ENCODE measurements around the gene CNTN4.

Gene CNTN4

GRCh38 chr3:2156244-2156847, 57.7 kb downstream of the CNTN4 start:
- H2BK120ac ChIP-seq (ENCODE audit: low read depth, low read length), result no peak overlapping the region
- no peaks in the 10 kb centered on the region for H3K9me3 ChIP-seq (replicated peaks in 1 of 2; ENCODE audit: control insufficient read depth in 2 of 2, insufficient read depth in 1 of 2, low read depth in 1 of 2, low read length in 2 of 2)
- H4K91ac ChIP-seq (ENCODE audit: low read depth, low read length, poor library complexity), result no peak overlapping the region
- peak; percentile 48 for DNase-seq (ENCODE audit: low spot score)
- no peak overlapping the region for H2BK5ac ChIP-seq (ENCODE audit: low read length)
- no peaks in the 10 kb centered on the region for H3K27me3 ChIP-seq (ENCODE audit: control insufficient read depth in 3 of 3, insufficient read depth in 3 of 3, low read depth in 1 of 3, low read length in 3 of 3)
- H3K4me1 ChIP-seq (ENCODE audit: control insufficient read depth in 2 of 2, insufficient read depth in 1 of 2, low read depth in 1 of 2, low read length in 2 of 2), result no peaks in the 10 kb centered on the region
- H3K23ac ChIP-seq (ENCODE audit: low read depth, low read length, poor library complexity), result no peak overlapping the region
- H2AFZ ChIP-seq (ENCODE audit: low read length), result no peak overlapping the region
- H3K4me2 ChIP-seq (ENCODE audit: insufficient read depth, low read length, poor library complexity, severe bottlenecking), result no peak overlapping the region
- H2BK12ac ChIP-seq (ENCODE audit: low read length), result no peak overlapping the region
- no peak overlapping the region for H3K4me3 ChIP-seq (ENCODE audit: low read length in 2 of 2)
- no peak overlapping the region for H3K27ac ChIP-seq (replicated peaks; ENCODE audit: low read length)
- no peak overlapping the region for H2BK15ac ChIP-seq (ENCODE audit: low read length)
- no peaks in the 10 kb centered on the region for H3K36me3 ChIP-seq (replicated peaks in 1 of 2; ENCODE audit: control insufficient read depth in 2 of 2, insufficient read depth in 2 of 2, low read length in 2 of 2)
- no peak overlapping the region for H3K14ac ChIP-seq (ENCODE audit: low read length)
- H3K18ac ChIP-seq (ENCODE audit: low read length), result no peak overlapping the region
- no peaks in the 10 kb centered on the region for H3K79me1 ChIP-seq (ENCODE audit: low read depth, low read length)
- no peak overlapping the region for H2AK5ac ChIP-seq (ENCODE audit: low read depth, low read length)
- H3K9ac ChIP-seq (ENCODE audit: low read depth, low read length, poor library complexity), result no peak overlapping the region
- no CpG with 5 or more reads among the region's 19 CpGs for WGBS, 2 donors (ENCODE audit: extremely low coverage in 2 of 2, insufficient read length in 2 of 2, insufficient replicate concordance in 1 of 2)
- no peak overlapping the region for H4K8ac ChIP-seq (ENCODE audit: low read depth, low read length)
- no peak overlapping the region for H3K4ac ChIP-seq (ENCODE audit: low read length)

- Histone ChIP-seq H2AFZ (ENCODE audit: low read length) (no peak overlapping the region), H3K79me1 (ENCODE audit: low read depth, low read length) (no peaks in the 10 kb centered on the region), H4K91ac (ENCODE audit: low read depth, low read length, poor library complexity) (no peak overlapping the region), H3K36me3 (replicated peaks in 1 of 2; ENCODE audit: control insufficient read depth in 2 of 2, insufficient read depth in 2 of 2, low read length in 2 of 2) (no peaks in the 10 kb centered on the region), H3K4me2 (ENCODE audit: insufficient read depth, low read length, poor library complexity, severe bottlenecking) (no peak overlapping the region), H2BK12ac (ENCODE audit: low read length) (no peak overlapping the region), H4K8ac (ENCODE audit: low read depth, low read length) (no peak overlapping the region), H3K18ac (ENCODE audit: low read length) (no peak overlapping the region), H2BK15ac (ENCODE audit: low read length) (no peak overlapping the region), H3K14ac (ENCODE audit: low read length) (no peak overlapping the region), H3K27ac (replicated peaks; ENCODE audit: low read length) (no peak overlapping the region), H3K4me3 (ENCODE audit: low read length in 2 of 2) (no peak overlapping the region), H3K23ac (ENCODE audit: low read depth, low read length, poor library complexity) (no peak overlapping the region), H3K4ac (ENCODE audit: low read length) (no peak overlapping the region), H3K4me1 (ENCODE audit: control insufficient read depth in 2 of 2, insufficient read depth in 1 of 2, low read depth in 1 of 2, low read length in 2 of 2) (no peaks in the 10 kb centered on the region), H2AK5ac (ENCODE audit: low read depth, low read length) (no peak overlapping the region), H2BK5ac (ENCODE audit: low read length) (no peak overlapping the region), H3K27me3 (ENCODE audit: control insufficient read depth in 3 of 3, insufficient read depth in 3 of 3, low read depth in 1 of 3, low read length in 3 of 3) (no peaks in the 10 kb centered on the region), H3K9ac (ENCODE audit: low read depth, low read length, poor library complexity) (no peak overlapping the region), H2BK120ac (ENCODE audit: low read depth, low read length) (no peak overlapping the region), H3K9me3 (replicated peaks in 1 of 2; ENCODE audit: control insufficient read depth in 2 of 2, insufficient read depth in 1 of 2, low read depth in 1 of 2, low read length in 2 of 2) (no peaks in the 10 kb centered on the region)
- WGBS, 2 donors (ENCODE audit: extremely low coverage in 2 of 2, insufficient read length in 2 of 2, insufficient replicate concordance in 1 of 2), result no CpG with 5 or more reads among the region's 3 CpGs
- DNase-seq (ENCODE audit: low spot score), result no peak
Observed at GRCh38 chr3:2158828-2159227, 60.2 kb downstream of the CNTN4 start.

GRCh38 chr3:2166552-2166951, 67.9 kb downstream of the CNTN4 start:
- Histone ChIP-seq H4K8ac (ENCODE audit: low read depth, low read length) (no peak overlapping the region), H4K91ac (ENCODE audit: low read depth, low read length, poor library complexity) (no peak overlapping the region), H3K23ac (ENCODE audit: low read depth, low read length, poor library complexity) (no peak overlapping the region), H3K9ac (ENCODE audit: low read depth, low read length, poor library complexity) (no peak overlapping the region), H2BK12ac (ENCODE audit: low read length) (no peak overlapping the region), H2BK120ac (ENCODE audit: low read depth, low read length) (no peak overlapping the region), H3K27me3 (ENCODE audit: control insufficient read depth in 3 of 3, insufficient read depth in 3 of 3, low read depth in 1 of 3, low read length in 3 of 3) (no peaks in the 10 kb centered on the region), H3K36me3 (replicated peaks in 1 of 2; ENCODE audit: control insufficient read depth in 2 of 2, insufficient read depth in 2 of 2, low read length in 2 of 2) (no peaks in the 10 kb centered on the region), H3K27ac (replicated peaks; ENCODE audit: low read length) (no peak overlapping the region), H3K4me3 (ENCODE audit: low read length in 2 of 2) (no peak overlapping the region), H3K18ac (ENCODE audit: low read length) (no peak overlapping the region), H3K14ac (ENCODE audit: low read length) (no peak overlapping the region), H3K4me2 (ENCODE audit: insufficient read depth, low read length, poor library complexity, severe bottlenecking) (no peak overlapping the region), H3K79me1 (ENCODE audit: low read depth, low read length) (no peaks in the 10 kb centered on the region), H2BK5ac (ENCODE audit: low read length) (no peak overlapping the region), H2AK5ac (ENCODE audit: low read depth, low read length) (no peak overlapping the region), H3K4me1 (ENCODE audit: control insufficient read depth in 2 of 2, insufficient read depth in 1 of 2, low read depth in 1 of 2, low read length in 2 of 2) (no peaks in the 10 kb centered on the region), H3K9me3 (replicated peaks in 1 of 2; ENCODE audit: control insufficient read depth in 2 of 2, insufficient read depth in 1 of 2, low read depth in 1 of 2, low read length in 2 of 2) (no peaks in the 10 kb centered on the region), H3K4ac (ENCODE audit: low read length) (no peak overlapping the region), H2BK15ac (ENCODE audit: low read length) (no peak overlapping the region), H2AFZ (ENCODE audit: low read length) (no peak overlapping the region)
- WGBS, 2 donors (ENCODE audit: extremely low coverage in 2 of 2, insufficient read length in 2 of 2, insufficient replicate concordance in 1 of 2), result no CpG with 5 or more reads among the region's 3 CpGs
- no peak for DNase-seq (ENCODE audit: low spot score)

- Histone ChIP-seq H3K4me2 (ENCODE audit: insufficient read depth, low read length, poor library complexity, severe bottlenecking) (no peak overlapping the region), H3K4me1 (ENCODE audit: control insufficient read depth in 2 of 2, insufficient read depth in 1 of 2, low read depth in 1 of 2, low read length in 2 of 2) (no peaks in the 10 kb centered on the region), H3K14ac (ENCODE audit: low read length) (no peak overlapping the region), H3K27ac (replicated peaks; ENCODE audit: low read length) (no peak overlapping the region), H2AFZ (ENCODE audit: low read length) (no peak overlapping the region), H3K18ac (ENCODE audit: low read length) (no peak overlapping the region), H3K27me3 (ENCODE audit: control insufficient read depth in 3 of 3, insufficient read depth in 3 of 3, low read depth in 1 of 3, low read length in 3 of 3) (no peaks in the 10 kb centered on the region), H4K8ac (ENCODE audit: low read depth, low read length) (no peak overlapping the region), H3K9ac (ENCODE audit: low read depth, low read length, poor library complexity) (no peak overlapping the region), H3K4ac (ENCODE audit: low read length) (no peak overlapping the region), H4K91ac (ENCODE audit: low read depth, low read length, poor library complexity) (no peak overlapping the region), H2BK120ac (ENCODE audit: low read depth, low read length) (no peak overlapping the region), H2BK12ac (ENCODE audit: low read length) (no peak overlapping the region), H3K79me1 (ENCODE audit: low read depth, low read length) (no peaks in the 10 kb centered on the region), H2BK15ac (ENCODE audit: low read length) (no peak overlapping the region), H3K4me3 (ENCODE audit: low read length in 2 of 2) (no peak overlapping the region), H2BK5ac (ENCODE audit: low read length) (no peak overlapping the region), H2AK5ac (ENCODE audit: low read depth, low read length) (no peak overlapping the region), H3K36me3 (replicated peaks in 1 of 2; ENCODE audit: control insufficient read depth in 2 of 2, insufficient read depth in 2 of 2, low read length in 2 of 2) (no peaks in the 10 kb centered on the region), H3K9me3 (replicated peaks in 1 of 2; ENCODE audit: control insufficient read depth in 2 of 2, insufficient read depth in 1 of 2, low read depth in 1 of 2, low read length in 2 of 2) (no peaks in the 10 kb centered on the region), H3K23ac (ENCODE audit: low read depth, low read length, poor library complexity) (no peak overlapping the region)
- no CpG with 5 or more reads among the region's 4 CpGs for WGBS, 2 donors (ENCODE audit: extremely low coverage in 2 of 2, insufficient read length in 2 of 2, insufficient replicate concordance in 1 of 2)
- no peak for DNase-seq (ENCODE audit: low spot score)
Observed at GRCh38 chr3:2172561-2173171, 74.0 kb downstream of the CNTN4 start.

All from neuronal stem cell (in vitro differentiated cells).